Activated CD4-positive, alpha-beta T cell treated with anti-CD3 and anti-CD28 coated beads, Interleukin-2, amount 50 U/mL, for 4 hours (primary cell): Measurements from ENCODE around the gene MECP2.

Experiments
- DNase-seq, 2 experiments: peaks; one replicate each; pipeline ENCODE4 v3.0.0-alpha.2; 2020

The MECP2 gene

DNA sequence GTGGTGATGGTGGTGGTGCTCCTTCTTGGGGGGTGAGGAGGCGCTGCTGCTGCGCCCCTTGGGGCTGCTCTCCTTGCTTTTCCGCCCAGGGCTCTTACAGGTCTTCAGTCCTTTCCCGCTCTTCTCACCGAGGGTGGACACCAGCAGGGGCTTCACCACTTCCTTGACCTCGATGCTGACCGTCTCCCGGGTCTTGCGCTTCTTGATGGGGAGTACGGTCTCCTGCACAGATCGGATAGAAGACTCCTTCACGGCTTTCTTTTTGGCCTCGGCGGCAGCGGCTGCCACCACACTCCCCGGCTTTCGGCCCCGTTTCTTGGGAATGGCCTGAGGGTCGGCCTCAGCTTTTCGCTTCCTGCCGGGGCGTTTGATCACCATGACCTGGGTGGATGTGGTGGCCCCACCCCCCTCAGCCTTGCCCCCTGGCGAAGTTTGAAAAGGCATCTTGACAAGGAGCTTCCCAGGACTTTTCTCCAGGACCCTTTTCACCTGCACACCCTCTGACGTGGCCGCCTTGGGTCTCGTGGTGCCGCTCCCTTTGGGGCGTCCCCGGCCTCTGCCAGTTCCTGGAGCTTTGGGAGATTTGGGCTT lies 66.7 kb downstream of the MECP2 start:
- no peak for DNase-seq

DNA sequence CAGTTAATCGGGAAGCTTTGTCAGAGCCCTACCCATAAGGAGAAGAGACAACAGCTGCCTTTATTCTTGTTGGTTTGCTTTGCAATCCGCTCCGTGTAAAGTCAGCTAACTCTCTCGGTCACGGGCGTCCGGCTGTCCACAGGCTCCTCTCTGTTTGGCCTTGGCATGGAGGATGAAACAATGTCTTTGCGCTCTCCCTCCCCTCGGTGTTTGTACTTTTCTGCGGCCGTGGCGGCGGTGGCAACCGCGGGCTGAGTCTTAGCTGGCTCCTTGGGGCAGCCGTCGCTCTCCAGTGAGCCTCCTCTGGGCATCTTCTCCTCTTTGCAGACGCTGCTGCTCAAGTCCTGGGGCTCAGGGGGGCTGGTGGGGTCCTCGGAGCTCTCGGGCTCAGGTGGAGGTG lies 67.3 kb downstream of the MECP2 start:
- no peak for DNase-seq

DNA sequence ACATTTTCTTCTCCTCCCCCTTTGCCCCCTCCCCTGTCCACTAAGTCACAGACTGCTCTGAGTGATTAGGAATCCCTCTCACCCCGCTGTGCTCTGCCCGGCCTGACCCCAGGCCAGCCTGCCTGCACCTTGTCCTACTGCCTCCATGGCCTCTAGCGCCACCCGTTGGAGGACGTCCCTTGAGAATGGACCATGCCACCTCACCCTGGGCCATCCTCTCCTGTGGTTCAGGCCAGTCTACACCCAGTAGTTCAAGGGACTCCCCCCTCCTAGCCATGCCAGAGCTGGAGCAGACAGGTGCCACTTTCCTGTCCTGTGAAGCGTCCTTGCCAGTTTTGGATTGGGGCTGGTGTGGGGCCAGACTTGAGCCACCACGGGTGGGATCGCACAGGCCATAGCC lies 68.1 kb downstream of the MECP2 start:
- DNase-seq = no peak

DNA sequence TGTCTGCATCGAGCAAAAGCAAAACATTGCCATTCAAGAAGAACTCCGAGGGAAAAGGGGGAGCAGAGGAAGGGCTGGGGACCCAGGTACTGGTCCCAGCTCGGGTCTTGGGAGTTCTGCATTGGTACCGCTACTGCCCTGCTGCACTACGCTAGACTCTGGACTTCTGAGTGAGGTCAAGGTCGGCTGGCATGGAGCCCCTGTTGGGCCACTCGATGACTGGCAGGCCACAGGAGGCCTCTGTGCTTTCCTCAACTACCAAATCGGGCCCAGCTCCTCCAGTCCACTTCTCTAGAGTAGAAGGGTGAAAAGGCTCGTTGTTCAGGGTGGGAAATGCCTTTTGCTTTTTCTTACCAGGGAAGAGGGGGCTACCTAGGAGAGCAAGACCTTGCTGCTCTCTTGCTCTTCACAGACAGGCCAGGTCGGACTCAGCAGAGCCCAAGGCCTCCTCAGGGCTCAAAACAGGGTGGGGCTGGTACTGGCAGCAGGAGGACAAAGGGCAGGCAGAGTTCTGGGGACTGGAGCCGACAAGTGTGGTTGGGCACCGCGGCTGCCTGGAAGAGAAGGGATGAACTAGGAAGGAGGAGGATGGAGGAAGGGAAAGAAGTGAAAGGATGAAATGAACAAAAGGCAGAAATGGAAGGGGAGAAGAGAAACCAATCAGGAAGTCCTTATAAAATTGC lies 68.9 kb downstream of the MECP2 start:
- DNase-seq = no peak

DNA sequence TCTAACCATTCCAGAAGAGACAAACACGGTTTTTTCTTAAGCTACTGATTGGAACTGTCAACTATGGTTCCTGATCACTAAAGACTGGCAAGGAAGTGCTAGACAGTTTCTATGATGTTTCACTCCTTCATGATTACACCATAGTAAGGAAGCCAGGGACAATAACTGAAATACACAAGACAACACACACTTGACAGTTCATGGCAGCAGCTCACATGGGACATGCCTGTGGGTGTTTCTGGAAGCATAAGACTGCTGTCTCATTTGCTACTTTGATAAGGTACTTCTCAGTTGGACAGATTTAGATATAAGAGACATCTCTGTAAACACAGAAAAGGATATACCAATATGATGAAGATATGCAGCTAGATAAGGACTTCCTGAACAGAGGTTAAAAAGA lies 69.5 kb downstream of the MECP2 start:
- DNase-seq = no peak

DNA sequence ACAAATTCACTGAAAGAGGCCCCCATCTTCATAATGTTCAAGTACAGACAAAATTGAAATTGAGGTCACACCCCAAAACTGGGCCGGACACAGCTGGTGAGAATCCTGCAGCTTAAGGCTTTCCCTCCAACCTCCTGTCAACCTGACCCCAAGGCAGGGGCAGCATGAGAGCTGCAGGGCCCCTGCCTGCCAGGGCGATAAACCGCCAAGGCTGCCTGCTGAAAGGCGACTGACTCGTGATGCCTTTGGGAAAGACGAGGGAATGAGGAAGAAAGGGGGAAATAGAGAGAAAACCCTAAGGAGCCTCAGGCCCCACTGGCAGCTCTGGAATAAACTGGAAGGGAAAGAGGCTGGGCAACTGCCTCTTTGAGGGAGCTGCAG lies 70.5 kb downstream of the MECP2 start:
- DNase-seq = no peak

DNA sequence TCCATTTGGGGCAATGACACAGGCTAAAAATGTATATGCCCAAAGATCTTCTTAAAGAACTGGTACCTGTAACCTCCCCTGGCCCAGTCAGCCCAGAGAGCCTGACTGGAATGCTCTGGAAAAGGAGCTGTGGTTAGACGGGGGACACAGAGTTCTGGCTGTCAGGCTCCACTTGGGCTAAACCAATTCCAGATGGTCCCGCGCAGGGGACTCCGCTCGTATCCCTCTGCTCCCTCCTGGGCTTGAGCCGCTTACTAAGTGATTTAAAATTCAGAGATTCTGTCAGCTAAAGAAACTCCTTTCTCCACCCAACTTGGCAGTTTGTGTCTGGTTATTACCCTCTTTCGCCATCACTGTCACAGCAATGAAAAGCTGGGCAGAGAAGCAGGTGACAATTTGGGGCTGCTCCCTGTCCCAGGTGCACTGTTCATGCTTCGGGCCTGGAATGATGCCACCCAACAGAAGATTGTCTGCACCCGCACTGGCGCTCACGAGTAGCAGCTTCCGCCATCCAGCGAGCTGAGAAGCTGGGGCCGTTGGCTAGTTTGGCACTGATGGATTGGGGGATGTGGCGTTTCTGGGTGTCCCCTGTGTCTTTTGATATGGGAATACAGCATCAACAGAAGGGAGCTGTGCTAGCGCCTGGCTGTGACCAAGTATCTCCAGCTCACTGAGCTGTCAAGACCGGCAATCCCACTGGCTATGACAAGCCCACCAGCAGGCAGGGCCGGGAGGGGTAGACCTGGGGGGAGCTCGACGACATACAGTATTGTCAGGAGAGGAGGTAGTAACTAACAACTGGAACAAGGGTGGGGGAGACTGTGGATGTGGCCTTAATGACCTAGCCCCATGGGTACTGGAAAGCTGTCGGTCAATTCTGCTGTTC lies 71.1 kb downstream of the MECP2 start:
- no peak for DNase-seq

DNA sequence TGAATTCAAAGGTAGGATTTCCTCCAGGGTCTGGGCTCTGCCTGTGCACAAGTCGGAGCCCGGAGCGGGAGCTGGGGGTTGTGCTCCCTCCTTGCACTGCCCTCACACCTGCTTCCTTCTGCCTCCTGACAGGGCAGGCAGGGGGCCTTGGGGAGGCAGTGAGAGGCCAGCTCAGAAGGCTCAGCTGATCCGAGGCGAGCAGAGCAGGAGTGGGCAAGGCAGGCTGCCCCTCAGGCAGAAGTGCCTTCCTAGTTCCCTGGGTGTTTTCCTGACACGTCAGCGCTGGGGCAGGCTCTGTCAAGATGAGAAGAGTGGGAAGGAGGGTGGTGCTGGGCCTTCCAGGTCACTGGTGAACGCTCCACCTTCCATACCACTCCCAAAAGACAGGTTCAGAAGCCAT lies 72.3 kb downstream of the MECP2 start:
- DNase-seq = no peak

DNA sequence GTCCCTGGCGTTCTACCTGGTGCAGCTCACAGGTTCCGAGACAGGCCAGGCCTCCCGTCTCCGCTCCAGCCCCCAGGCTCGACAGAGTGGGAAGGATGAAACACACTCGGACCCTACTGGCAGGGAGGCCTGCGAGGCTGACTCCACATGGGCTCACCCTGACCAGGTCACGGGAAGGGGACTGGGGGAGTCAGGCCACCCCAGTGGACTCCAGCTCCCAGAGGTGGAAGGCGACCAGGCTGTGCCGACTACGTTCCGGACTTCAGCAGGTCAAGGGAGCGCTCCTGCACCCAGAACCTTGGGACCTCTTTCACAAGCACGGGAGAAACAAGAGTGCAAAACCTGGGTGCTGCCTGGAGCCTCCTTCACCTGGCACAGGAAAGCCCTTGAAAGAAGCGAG lies 73.2 kb downstream of the MECP2 start:
- DNase-seq = no peak

DNA sequence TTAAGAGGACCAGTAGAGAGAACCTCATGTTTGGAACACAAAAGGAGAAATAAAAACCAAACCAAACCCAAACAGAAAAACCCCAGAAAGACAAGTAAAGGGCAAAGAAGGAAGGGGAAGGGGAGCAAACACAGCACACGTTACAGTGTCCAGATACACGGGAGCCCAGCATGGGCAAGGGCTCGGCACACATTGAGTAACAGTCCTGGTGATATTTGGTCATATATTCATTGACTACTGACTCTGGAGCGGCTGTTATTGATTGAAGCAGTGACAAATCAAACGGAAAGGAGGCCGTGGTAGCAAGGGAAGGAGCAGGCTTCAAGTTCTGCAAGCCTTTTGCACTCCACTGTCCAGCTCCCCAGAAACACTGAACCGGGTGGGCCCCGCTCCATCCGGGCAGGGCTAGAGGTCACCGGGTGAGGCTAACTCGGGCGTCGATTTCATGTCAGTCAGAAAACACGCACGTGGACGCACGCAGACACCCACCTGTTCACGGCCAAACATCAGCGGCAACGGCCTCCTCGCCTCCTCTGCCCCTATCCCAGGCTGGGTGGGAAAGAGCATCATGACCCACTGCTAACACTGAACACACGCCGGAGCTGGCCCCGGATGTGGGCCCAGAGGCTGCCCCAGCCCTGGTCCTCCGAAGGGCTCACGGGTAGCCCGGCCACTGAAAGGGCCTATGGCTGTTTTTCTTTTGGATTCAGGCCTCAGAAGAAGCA lies 74.1 kb downstream of the MECP2 start:
- no peak for DNase-seq

DNA sequence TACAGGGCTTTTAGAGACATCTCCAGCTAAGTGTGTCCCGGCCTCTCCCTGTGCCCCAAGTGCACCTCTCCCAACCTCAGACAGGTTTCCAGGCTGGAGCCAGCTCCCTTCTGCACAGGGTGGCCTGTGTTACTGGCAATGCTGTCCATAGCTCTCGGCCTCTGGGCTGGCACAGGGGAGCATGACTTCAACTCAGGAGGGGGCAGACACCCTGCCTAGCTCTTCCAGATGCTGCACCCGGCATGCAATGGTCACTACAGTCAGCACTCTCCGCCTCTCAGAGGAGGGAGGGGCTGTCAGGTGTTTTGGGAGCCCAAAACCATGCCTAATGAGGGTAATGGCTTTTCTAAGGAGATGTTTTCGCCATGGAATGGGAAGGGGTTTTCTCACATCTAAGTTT lies 75.4 kb downstream of the MECP2 start:
- DNase-seq = no peak

DNA sequence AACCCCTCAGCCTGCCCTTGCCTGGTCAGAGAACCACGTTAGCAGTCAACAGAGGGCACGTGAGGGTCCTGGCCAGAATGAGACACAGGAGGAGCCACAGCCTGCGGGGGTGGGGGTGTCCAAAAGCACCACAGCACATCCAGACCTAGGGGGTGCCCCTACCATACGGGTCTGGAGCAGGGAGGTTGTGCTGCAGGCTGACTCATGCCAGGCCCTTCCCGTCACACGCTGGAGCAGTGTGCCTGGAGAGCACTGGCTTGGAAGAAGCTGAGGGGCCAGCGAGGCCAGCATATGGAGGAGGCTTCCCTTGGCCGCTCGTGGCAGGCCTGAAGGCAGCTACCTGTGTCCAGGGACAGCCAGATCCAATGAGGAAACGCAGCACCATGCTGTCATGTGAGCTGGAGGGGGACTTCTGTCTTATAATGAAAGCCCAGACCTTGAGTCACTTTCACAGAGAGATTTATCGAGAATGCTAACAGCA lies 76.3 kb downstream of the MECP2 start:
- DNase-seq = no peak

DNA sequence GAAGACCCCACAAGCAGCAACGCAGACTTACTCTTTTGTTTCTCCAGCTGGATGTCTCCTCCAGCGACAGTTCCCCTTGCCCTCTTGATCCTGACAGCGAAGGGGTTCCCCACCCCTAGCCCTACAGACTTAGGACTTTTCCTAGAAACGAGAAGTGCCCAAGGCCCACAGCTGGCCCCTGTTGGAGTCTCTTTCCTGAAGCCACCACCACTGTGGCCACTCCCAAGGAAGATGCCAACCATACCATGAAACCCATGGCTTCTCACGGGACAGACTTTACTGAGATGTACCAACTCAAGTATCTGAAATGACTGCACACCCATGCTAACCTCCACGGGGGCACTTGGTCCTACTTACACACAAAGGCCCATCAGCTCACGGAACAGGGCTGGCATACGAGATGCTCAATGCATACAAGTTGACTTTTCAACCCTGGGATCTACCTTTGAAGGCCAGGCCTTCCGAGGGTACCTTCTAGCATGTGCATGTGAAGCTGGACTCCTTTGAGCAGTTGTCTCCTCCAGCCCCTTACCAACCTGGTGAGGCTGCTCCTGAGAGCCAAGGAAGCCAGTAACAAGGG lies 76.9 kb downstream of the MECP2 start:
- no peak for DNase-seq

DNA sequence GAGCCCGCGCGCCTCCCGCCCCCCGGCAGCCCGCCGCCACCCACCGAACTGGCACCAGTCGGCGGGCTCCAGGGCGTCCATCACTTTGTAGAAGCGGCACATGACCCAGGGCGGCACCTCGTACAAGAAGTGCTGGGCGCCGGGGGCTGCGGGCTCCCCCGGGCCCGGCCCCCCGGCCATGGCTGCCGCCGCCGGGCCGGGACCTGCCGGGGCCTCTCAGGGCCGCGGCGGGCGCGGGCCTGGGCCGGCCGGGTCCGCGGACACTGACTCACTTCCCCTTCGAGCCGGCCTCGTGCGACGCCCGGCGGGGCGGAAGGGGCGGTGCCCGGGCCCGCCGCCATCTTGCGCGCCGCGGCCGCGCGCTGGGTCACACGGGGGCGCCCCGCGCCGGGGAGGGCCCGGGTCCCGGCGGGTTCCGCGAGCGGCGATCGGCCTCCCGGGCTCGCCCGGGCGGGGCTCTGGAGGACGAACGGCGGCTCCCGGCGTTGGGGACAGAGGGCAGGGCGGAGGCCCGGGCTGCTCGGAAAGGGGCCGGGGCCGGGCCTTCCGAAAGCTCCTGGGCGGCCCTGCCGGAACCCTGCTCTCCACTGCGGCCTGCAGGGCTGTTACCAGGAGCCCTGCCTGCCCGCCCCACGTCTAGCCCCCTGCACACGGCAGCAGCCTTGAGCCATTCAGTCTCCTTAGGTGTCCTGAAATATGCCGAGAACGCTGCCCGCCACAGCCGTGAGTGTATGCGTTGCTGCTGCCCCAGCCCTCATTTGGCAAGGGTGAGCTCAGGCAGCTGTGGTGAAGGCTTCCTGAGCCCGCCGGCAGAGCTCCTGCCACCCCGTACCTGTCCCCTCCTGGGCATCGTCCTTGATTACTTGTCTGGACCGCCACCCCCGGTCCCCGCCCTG lies 77.6 kb downstream of the MECP2 start, which contains the start of gene IRAK1:
Gene IRAK1, minus strand, starts transcription at position 270 of the 896 bp plus-strand sequence. Its CDS starts 90 bp downstream, at position 180.
- peak; percentile 24 to 35 for DNase-seq

DNA sequence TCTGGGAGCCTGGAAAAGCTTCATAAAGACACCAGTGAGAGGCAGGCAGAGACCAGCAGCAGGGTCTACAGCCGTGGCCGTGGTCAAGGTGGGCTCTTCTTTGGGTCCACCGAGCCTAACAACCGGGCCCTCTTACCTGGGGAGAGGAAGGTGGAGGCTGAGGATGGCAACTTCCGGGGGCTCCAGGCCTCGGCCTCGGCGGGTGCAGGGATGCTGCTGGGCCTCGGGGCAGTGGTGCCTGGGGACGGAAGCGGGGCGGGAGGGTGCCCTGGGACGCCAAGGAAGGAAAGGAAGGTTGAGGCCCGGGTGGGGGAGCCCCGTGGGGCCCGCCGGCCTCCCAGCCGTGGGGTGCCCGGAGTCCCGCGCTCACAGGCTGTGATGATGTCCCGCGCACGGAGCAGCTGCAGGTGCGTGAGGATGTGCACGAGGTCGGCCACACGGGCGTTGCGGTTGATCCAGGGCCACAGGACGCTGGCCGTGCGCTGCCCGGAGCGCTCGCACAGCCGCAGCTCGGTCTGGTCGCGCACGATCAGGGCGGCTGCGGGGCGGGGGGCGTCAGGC lies 78.4 kb downstream of the MECP2 start:
- no peak for DNase-seq

DNA sequence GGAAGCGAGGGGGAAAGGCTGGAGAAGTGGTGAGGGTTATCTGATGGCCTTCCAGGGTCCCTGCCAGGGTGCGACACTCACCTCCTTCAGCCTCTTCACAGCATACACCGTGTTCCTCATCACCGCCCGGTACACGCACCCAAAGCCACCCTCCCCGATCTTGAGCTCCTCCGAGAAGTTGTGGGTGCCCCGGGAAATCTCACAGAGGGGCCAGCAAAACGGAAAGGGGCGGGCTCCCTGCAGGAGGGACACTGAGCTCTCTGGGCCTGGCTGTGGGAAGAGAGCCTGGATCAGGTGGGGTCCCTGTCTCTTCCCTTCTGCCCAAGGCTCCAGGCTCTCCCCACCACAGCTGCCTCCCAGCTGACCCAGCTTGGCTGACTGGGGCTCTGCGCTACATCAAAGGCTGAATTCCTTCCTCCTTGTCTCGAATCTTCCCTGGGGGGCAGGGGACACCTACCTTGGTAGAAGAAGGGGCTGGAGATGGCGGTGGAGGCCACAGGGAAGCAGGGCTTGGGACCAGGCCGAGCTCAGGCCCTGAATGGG lies 78.9 kb downstream of the MECP2 start:
- no peak for DNase-seq

DNA sequence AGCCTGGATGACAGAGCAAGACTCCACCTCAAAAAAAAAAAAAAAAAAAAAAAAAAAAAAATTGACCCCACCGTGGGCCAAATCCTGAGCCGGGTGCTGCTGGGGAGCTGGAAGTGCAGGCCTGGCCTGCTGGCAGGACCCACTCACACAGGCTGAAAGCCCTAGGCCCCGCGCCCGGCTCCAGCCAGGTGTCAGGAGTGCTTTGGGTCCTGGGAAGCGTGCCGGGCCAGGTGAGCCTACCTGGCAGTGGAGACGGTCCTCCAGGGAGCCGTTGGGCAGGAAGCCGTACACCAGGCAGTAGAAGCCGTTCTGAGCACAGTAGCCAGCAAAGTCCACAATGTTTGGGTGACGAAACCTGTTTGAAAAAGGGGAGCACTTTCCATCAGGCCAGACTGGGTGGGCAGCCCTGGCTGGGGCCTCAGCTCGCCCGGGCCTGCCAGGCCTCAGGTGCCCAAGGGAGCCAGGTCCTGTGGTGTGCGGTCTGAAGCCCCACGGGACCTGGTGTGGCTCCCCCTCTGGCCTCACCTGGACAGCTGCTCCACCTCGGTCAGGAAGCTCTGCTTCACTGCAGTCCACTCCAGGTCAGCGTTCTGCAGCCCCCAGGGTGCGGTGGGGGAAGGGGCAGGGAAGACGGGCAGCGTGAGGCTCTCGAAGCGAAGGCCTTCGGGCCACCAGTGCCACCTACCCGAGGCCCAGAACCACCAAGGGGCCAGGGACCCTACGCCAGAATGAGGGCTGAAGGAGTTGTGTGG lies 79.6 kb downstream of the MECP2 start:
- DNase-seq = no peak

DNA sequence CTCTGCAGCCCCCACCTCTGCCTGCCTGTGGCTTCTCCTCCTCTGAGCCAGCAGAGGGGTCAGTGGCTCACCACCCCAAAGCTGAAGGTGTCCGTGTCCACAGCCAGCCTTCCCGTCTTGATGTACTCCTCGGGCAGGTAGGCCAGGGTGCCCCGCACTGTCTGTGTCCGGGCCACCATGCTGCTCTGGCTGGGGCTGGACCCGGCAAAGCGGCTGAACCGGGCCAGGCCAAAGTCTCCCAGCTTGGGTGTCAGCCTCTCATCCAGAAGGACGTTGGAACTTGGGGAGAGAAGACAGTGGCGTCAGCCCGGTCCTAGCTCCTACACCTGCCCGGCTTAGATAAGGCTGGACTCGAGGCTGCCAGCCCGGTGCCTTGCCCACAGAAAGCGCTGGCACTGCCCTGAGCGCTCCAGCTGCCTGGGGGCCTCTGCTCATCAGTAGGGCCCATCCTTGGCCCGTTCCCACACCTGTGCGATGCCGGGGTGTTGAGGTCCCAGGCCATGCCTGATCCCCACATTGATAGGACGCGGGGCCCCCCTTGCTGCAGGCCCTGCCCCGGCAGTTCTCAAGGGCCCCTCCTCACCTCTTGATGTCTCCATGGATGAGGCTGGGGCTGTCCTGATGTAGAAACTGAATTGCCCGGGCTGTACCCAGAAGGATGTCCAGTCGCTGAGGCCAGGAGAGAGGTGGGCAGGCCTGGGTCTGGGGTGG lies 81.0 kb downstream of the MECP2 start:
- DNase-seq = no peak

DNA sequence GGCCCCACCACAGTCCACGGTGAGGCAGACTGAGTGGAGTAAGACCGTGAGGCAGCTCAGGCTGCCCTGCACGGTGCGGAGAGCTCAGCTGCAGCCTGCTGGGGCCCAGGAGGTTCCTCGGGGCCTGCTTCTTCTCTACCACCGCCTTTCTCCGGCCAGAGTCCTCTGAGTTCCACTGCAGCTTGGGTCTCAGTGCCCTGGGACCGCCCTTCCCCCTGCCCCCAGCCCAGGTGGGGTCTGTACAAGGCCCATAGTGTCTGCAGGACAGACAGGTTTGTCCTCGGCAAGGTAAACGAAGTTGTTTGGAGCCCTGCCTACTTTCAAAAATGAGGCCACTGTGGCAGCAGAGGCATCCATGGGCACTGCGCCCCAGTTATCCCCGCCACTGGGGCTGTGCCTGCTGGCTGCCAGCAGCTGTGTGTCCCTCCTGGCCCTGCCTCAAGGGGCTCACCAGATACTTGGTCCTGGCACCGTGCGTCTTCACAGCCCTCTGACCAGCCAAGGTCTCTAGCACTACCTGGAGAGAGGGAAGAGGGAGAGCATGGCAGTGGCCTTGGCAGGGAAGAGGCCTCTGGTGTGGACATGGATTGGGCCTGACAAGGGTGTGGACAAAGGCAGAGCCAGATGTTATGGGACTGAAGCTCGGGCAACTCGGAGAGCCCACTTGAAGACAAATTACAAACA lies 81.8 kb downstream of the MECP2 start:
- DNase-seq = no peak
